HCT116 (cell line): Measurements from ENCODE around the gene RASL11B. TPM values are rescaled to one million over a fixed set of nuclear protein-coding genes. Genes with fewer than 3 reads are reported as not detected.

Experiments used
- ATAC-seq: fragments of 200-7000 bp; cut with Tn5 transposase; 2 replicates; pipeline ENCODE4 v1.9.1; 2020; ENCODE audit warnings: mild to moderate bottlenecking, moderate library complexity
- BruUV-seq: library from RNA; stranded (reverse); fragments of 400-500 nt; replicated peaks from 2 replicates; lab custom pipeline; 2021; lab: Mats Ljungman, UMichigan
- CTCF ChIA-PET: fragments of 300-600 bp; sonication (Branson Sonifier 250); formaldehyde crosslinking; loops from one replicate; lab custom pipeline; 2021; ENCODE audit warnings: antibody characterized with exemption; lab: Charles Lee
- POLR2A ChIA-PET: fragments of 300-600, 350-600 bp; sonication (Branson Sonifier 250); formaldehyde crosslinking; loops from one replicate; lab custom pipeline; 2021; ENCODE audit warnings: antibody characterized with exemption; lab: Charles Lee
- RAD21 ChIA-PET, 2 experiments: fragments of 300-600 bp; sonication (Branson Sonifier 250); formaldehyde crosslinking; loops; one replicate each; lab custom pipeline; 2023; ENCODE audit warnings: low total read pairs in 2 of 2; ENCODE audit not compliant: uncharacterized antibody in 2 of 2, unreplicated experiment in 2 of 2, low non-redundant PET in 1 of 2; lab: Charles Lee
- DNase-seq: peaks from one replicate; pipeline ENCODE4 v3.0.0-alpha.2; 2010; ENCODE audit warnings: low read depth, low spot score
- H2AFZ ChIP-seq: fragments of 200-600 bp; shearing (Covaris generic), sonication (generic); 2 replicates; pipeline ENCODE4 v1.6.1; 2017; ENCODE audit warnings: low read depth, mixed run types, mixed read lengths, antibody characterized with exemption, low read length; ENCODE audit not compliant: poor library complexity, severe bottlenecking
- H3K27ac ChIP-seq: 2 replicates; pipeline ENCODE4 v1.5.1; 2012; ENCODE audit warnings: low read depth, low read length
- H3K27me3 ChIP-seq: fragments of 200-600 bp; sonication (generic); 2 replicates; pipeline ENCODE4 v1.6.1; 2016; ENCODE audit warnings: mixed run types, low read length, mixed read lengths; ENCODE audit not compliant: insufficient read depth
- H3K36me3 ChIP-seq, 2 experiments: fragments of 200-500 bp in 1 of 2; fragments of 200-600 bp in 1 of 2; sonication (Bioruptor generic) in 1 of 2; sonication (generic) in 1 of 2; 2 replicates each; pipeline versions ENCODE4 v1.5.1 to v1.6.1; 2014 to 2016; ENCODE audit warnings: low read length in 2 of 2, inconsistent platforms in 1 of 2, mixed read lengths in 1 of 2, mixed run types in 1 of 2; ENCODE audit not compliant: insufficient read depth in 2 of 2, control insufficient read depth in 1 of 2
- H3K4me1 ChIP-seq, 2 experiments: fragments of 200-600 bp in 1 of 2; sonication (generic) in 1 of 2; 2 replicates each; pipeline versions ENCODE4 v1.5.1 to v1.6.1; 2012 to 2017; ENCODE audit warnings: low read length in 2 of 2, inconsistent platforms in 1 of 2, mild to moderate bottlenecking in 1 of 2, mixed read lengths in 1 of 2, mixed run types in 1 of 2, moderate library complexity in 1 of 2; ENCODE audit not compliant: insufficient read depth in 2 of 2, control insufficient read depth in 1 of 2
- H3K4me2 ChIP-seq: fragments of 200-600 bp; sonication (generic); 2 replicates; pipeline ENCODE4 v1.6.1; 2017; ENCODE audit warnings: mixed run types, low read length, mixed read lengths
- H3K4me3 ChIP-seq, 2 experiments: fragments of 200-600 bp in 1 of 2; sonication (generic) in 1 of 2; replicated peaks in 1 of 2; 2 replicates each; pipeline ENCODE4 v1.5.1; 2011 to 2016; ENCODE audit warnings: low read length in 2 of 2, control low read depth in 1 of 2, low read depth in 1 of 2, mild to moderate bottlenecking in 1 of 2, mixed read lengths in 1 of 2, mixed run types in 1 of 2
- H3K79me2 ChIP-seq: fragments of 200-600 bp; sonication (generic); 2 replicates; pipeline ENCODE4 v1.6.1; 2017; ENCODE audit warnings: mild to moderate bottlenecking, mixed run types, low read length, moderate library complexity, mixed read lengths; ENCODE audit not compliant: insufficient read depth
- H3K9ac ChIP-seq: fragments of 200-600 bp; sonication (generic); 2 replicates; pipeline ENCODE4 v1.6.1; 2016; ENCODE audit warnings: low read length, mixed read lengths
- H3K9me2 ChIP-seq: fragments of 200-600 bp; sonication (generic), shearing (Covaris generic); 2 replicates; pipeline ENCODE4 v1.6.1; 2017; ENCODE audit warnings: mixed run types, mild to moderate bottlenecking, moderate library complexity; ENCODE audit not compliant: insufficient read depth
- H3K9me3 ChIP-seq, 2 experiments: fragments of 200-500 bp in 1 of 2; fragments of 200-600 bp in 1 of 2; sonication (Bioruptor generic) in 1 of 2; sonication (generic) in 1 of 2; 2 replicates each; pipeline ENCODE4 v1.6.1; 2014 to 2017; ENCODE audit warnings: low read length in 2 of 2, mixed read lengths in 2 of 2, inconsistent platforms in 1 of 2, low read depth in 1 of 2, mild to moderate bottlenecking in 1 of 2, mixed run types in 1 of 2, moderate library complexity in 1 of 2; ENCODE audit not compliant: control insufficient read depth in 1 of 2, insufficient read depth in 1 of 2
- H4K20me1 ChIP-seq: fragments of 200-600 bp; sonication (generic), shearing (Covaris generic); 2 replicates; pipeline ENCODE4 v1.6.1; 2017; ENCODE audit warnings: mixed run types, mild to moderate bottlenecking, moderate library complexity; ENCODE audit not compliant: insufficient read depth
- ATF3 ChIP-seq: IDR thresholded peaks from 2 replicates; pipeline ENCODE4 v1.6.1; 2012
- CBX3 ChIP-seq: IDR thresholded peaks from 2 replicates; pipeline ENCODE4 v1.6.1; 2012; ENCODE audit warnings: low read depth
- CTCF ChIP-seq, 3 experiments: fragments of 200-600 bp in 1 of 3; sonication (generic) in 1 of 3; IDR thresholded peaks in 2 of 3; conservative IDR thresholded peaks in 1 of 3; 2 replicates each; pipeline ENCODE4 v1.5.1; 2012 to 2017; ENCODE audit warnings: low read depth in 2 of 3, low read length in 2 of 3, antibody characterized with exemption in 1 of 3, borderline replicate concordance in 1 of 3, control low read depth in 1 of 3, mild to moderate bottlenecking in 1 of 3, mixed read lengths in 1 of 3, mixed run types in 1 of 3, moderate library complexity in 1 of 3; ENCODE audit not compliant: insufficient read depth in 1 of 3
- EGR1 ChIP-seq: IDR thresholded peaks from 2 replicates; pipeline ENCODE4 v1.6.1; 2012; ENCODE audit warnings: low read depth
- ELF1 ChIP-seq: IDR thresholded peaks from 2 replicates; pipeline ENCODE4 v1.6.1; 2012; ENCODE audit warnings: low read depth, borderline replicate concordance
- EZH2 ChIP-seq: fragments of 200-600 bp; sonication (generic); IDR thresholded peaks from 2 replicates; pipeline ENCODE4 v1.6.1; 2017; ENCODE audit warnings: antibody characterized with exemption, mixed run types
- EZH2phosphoT487 ChIP-seq: fragments of 200-600 bp; IDR thresholded peaks from 2 replicates; pipeline ENCODE4 v1.6.1; 2018; ENCODE audit warnings: antibody characterized with exemption, borderline replicate concordance
- FOSL1 ChIP-seq: IDR thresholded peaks from 2 replicates; pipeline ENCODE4 v1.6.1; 2012; ENCODE audit warnings: low read depth
- MAX ChIP-seq: IDR thresholded peaks from 2 replicates; pipeline ENCODE4 v1.6.1; 2012
- POLR2AphosphoS5 ChIP-seq: IDR thresholded peaks from 2 replicates; pipeline ENCODE4 v1.6.1; 2011; ENCODE audit warnings: mild to moderate bottlenecking, low read depth, low read length, moderate library complexity
- REST ChIP-seq: IDR thresholded peaks from 2 replicates; pipeline ENCODE4 v1.6.1; 2012; ENCODE audit warnings: low read depth
- SIN3A ChIP-seq: IDR thresholded peaks from 2 replicates; pipeline ENCODE4 v1.6.1; 2012; ENCODE audit warnings: low read depth
- SP1 ChIP-seq: IDR thresholded peaks from 2 replicates; pipeline ENCODE4 v1.6.1; 2012; ENCODE audit warnings: low read depth
- SRF ChIP-seq: IDR thresholded peaks from 2 replicates; pipeline ENCODE4 v1.6.1; 2012; ENCODE audit warnings: low read depth
- TCF7L2 ChIP-seq: IDR thresholded peaks from 2 replicates; pipeline ENCODE4 v1.7.0; 2011; ENCODE audit warnings: borderline replicate concordance, inconsistent platforms; ENCODE audit not compliant: insufficient read depth, insufficient read length; ENCODE audit errors: extremely low read depth
- ZFX ChIP-seq: fragments of 450-650 bp; IDR thresholded peaks from 2 replicates; pipeline ENCODE4 v1.6.1; 2017
- ZNF274 ChIP-seq: fragments of 200-500 bp; sonication (Bioruptor generic); IDR thresholded peaks from 2 replicates; pipeline ENCODE4 v1.6.1; 2014; ENCODE audit warnings: mild to moderate bottlenecking, low read depth, low read length, inconsistent platforms
- intact Hi-C: fragments of 100-400 bp; cut with micrococcal nuclease; formaldehyde crosslinking; loops from 2 replicates; pipeline ENCODE4 v1.10.0; 2022
- total RNA-seq: library from RNA; stranded (reverse); gene quantifications from one replicate; pipeline ENCODE4 v1.2.1, GENCODE V29; 2021; ENCODE audit not compliant: unreplicated experiment
- TF ChIP-seq, protein P1 (sequence below): IDR thresholded peaks from 2 replicates; pipeline ENCODE4 v1.6.1; 2011; ENCODE audit warnings: mild to moderate bottlenecking, low read length, moderate library complexity; ENCODE audit not compliant: insufficient replicate concordance; ENCODE audit errors: extremely low read depth

The RASL11B gene
- total RNA-seq, 1 experiment from 2014 or later = 0.34 TPM

DNA sequence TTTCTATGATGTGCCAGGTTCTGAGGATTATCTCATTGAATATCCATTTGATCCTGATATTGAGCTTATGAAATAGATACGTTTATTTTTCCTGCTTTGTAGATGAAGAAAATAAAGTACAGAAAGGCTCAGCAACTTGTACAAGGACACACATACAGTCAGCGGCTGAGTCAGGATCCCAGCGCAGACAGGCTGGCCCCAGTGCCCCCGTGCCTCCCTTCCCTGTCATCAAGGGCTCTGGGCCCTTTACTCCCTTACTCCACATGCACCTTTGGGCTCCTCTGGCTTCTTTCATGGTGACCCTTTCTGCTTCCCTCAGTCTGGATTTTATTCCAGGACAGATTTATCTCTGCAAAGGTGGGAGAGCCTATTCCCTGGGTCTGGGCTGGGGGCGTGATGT, 12.8 kb downstream of the RASL11B start:
- ChIA-PET CTCF (no interaction called here), RAD21 (no interaction called here)
- no peak overlapping the region for H3K4me3 ChIP-seq
- H3K4me1 ChIP-seq = peaks cover 4 to 5% of the 10 kb centered on the region in 2 experiments; a peak in 2 of 4 replicates
- H3K9me3 ChIP-seq = no peaks in the 10 kb centered on the region
- no peaks in the 10 kb centered on the region for H3K27me3 ChIP-seq
- no peak overlapping the region for H2AFZ ChIP-seq
- intact Hi-C loops = no loop called here
- H4K20me1 ChIP-seq = no peaks in the 10 kb centered on the region
- H3K79me2 ChIP-seq = no peaks in the 10 kb centered on the region
- TF ChIP-seq CBX3 (no peak), ZNF274 (no peak), MAX (no peak), REST (no peak), EZH2 (no peak), ATF3 (no peak), FOSL1 (no peak), SP1 (no peak), SRF (no peak), EGR1 (no peak), CTCF (IDR thresholded peaks at IDR 0.05 in 2 of 3, conservative IDR thresholded peaks at IDR 0.05 in 1 of 3; ENCODE audit: borderline replicate concordance in 1 of 3, insufficient read depth in 1 of 3, low read depth in 2 of 3, low read length in 2 of 3) (no peak), ELF1 (no peak), TCF7L2 (no peak), POLR2AphosphoS5 (no peak), ZFX (no peak), EZH2phosphoT487 (no peak), SIN3A (no peak)
- TF ChIP-seq, protein P1, sequence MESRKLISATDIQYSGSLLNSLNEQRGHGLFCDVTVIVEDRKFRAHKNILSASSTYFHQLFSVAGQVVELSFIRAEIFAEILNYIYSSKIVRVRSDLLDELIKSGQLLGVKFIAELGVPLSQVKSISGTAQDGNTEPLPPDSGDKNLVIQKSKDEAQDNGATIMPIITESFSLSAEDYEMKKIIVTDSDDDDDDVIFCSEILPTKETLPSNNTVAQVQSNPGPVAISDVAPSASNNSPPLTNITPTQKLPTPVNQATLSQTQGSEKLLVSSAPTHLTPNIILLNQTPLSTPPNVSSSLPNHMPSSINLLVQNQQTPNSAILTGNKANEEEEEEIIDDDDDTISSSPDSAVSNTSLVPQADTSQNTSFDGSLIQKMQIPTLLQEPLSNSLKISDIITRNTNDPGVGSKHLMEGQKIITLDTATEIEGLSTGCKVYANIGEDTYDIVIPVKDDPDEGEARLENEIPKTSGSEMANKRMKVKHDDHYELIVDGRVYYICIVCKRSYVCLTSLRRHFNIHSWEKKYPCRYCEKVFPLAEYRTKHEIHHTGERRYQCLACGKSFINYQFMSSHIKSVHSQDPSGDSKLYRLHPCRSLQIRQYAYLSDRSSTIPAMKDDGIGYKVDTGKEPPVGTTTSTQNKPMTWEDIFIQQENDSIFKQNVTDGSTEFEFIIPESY = no peak
- TF ChIP-seq, all 23 proteins: peak for 0
- Histone ChIP-seq H3K4me2 (no peak overlapping the region), H3K9me2 (no peaks in the 10 kb centered on the region), H3K9ac (no peak overlapping the region), H3K27ac (no peak overlapping the region), H3K36me3 (no peaks in the 10 kb centered on the region)
- ATAC-seq (no peak), DNase-seq (no peak)
- BruUV-seq = no TSS peak
- POLR2A ChIA-PET = no interaction called here
